ENCODE results near the gene NPHP4.

NPHP4 gene

DNA sequence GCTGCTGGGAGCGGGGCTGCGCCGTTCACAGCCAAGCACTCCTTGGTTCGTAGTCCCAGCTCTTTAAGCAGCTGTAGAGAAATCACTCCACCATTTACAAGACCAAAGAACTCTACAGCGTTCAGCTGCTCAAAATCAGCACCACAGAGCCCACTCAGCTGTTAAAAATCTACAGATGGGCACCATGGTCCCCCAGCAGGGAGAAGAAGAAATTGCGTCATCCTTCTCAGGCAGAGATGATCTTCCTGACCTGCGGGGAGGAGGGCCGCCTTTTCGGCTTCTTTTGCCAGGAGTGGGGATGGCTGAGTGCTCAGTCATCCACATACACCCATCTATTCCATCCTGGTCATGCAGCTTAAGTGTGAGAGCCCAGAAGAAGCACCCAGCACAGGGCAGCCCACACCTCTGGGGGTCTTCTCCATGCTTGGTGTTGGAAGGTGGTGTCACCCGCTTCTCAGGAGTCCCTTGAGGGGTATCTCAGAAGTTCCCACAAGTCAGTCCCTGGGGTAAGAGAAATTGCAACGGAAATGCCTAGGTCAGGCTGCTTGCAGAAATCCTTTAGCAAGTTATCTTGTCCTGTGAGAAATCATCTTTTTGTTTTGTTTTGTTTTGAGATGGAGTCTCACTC, 163.8 kb downstream of the NPHP4 start:
- DNase-seq (ENCODE audit: low spot score): no peak
- TF ChIP-seq, protein P1, sequence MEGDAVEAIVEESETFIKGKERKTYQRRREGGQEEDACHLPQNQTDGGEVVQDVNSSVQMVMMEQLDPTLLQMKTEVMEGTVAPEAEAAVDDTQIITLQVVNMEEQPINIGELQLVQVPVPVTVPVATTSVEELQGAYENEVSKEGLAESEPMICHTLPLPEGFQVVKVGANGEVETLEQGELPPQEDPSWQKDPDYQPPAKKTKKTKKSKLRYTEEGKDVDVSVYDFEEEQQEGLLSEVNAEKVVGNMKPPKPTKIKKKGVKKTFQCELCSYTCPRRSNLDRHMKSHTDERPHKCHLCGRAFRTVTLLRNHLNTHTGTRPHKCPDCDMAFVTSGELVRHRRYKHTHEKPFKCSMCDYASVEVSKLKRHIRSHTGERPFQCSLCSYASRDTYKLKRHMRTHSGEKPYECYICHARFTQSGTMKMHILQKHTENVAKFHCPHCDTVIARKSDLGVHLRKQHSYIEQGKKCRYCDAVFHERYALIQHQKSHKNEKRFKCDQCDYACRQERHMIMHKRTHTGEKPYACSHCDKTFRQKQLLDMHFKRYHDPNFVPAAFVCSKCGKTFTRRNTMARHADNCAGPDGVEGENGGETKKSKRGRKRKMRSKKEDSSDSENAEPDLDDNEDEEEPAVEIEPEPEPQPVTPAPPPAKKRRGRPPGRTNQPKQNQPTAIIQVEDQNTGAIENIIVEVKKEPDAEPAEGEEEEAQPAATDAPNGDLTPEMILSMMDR (conservative IDR thresholded peaks at IDR 0.05; ENCODE audit: low read depth): no peak
- ChIA-PET CTCF (no interaction called here), POLR2A (ENCODE audit: low non-redundant PET) (no interaction called here)
- no peak overlapping the region for H3K27ac ChIP-seq

DNA sequence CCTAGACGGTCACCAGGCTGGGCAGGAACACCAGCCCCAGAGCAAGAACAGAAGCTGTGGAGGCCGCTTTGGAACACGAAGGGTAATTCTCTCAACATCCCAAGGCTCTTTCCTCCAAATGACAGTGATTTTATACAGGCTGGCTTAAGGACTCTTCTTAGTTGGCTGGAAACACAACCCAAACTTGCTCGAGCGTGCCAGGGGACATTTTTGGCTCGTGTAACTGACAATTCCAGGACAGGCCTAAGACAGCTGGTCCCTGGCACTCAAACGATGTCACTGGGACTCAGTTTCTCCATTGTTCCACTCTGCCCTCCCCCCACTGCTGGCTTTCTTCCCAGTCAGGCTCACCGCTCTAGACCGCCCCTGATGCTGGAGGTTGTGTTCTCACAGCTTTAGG, 164.7 kb downstream of the NPHP4 start:
- no peak overlapping the region for H3K27ac ChIP-seq
- TF ChIP-seq, protein P1 (conservative IDR thresholded peaks at IDR 0.05; ENCODE audit: low read depth): no peak
- POLR2A ChIA-PET (ENCODE audit: low non-redundant PET): no interaction called here
- no peak for DNase-seq (ENCODE audit: low spot score)
- CTCF ChIA-PET: interaction anchor here (0.7 kb wide), 1 partner anchor 190 kb away, joined by 3 read pairs; no protein-coding TSS in a partner anchor

DNA sequence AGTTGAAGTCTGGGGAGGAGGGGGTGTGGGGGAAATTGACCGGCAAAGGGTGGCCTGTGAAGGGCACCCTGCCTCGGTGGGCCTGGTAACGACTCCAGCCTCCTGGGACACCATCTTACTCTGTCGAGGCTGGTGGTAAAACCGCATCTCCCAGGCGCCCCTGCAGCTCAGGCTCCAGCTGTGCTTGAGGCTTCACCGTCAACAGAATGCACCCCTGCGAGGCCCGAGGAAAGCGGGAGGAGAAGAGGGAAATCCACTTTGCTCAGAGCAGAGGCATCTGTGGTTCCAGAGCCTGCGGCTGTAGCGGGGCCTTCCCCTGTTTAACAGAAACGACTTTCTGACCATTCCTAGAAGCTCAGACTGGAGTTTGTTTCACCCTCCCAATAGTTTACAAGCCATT, 165.6 kb downstream of the NPHP4 start:
- no peak for DNase-seq (ENCODE audit: low spot score)
- TF ChIP-seq, protein P1 (conservative IDR thresholded peaks at IDR 0.05; ENCODE audit: low read depth): no peak
- ChIA-PET POLR2A (ENCODE audit: low non-redundant PET) (no interaction called here), CTCF (interaction anchor here (0.7 kb wide), 1 partner anchor 34 kb away, joined by 3 read pairs; no protein-coding TSS in a partner anchor)
- H3K27ac ChIP-seq: no peak overlapping the region

DNA sequence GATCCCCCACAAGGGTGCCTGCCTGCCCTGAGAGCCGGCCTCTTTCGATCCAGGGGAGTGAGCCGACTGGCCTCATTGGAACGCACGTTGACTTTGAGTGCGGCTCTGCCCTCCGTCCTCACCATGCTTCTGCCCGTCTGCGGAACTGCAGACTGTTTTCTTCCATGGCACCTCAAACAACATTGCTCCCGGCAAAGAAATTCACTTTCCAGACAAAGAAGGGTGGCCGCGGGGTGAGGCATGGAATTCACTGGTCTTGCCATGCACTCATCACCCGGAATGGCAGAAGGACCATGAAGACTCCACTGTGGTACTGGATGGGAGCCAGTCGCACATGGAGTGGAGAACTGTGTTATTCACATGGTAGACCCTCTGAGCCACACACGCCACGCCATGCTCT, 169.5 kb downstream of the NPHP4 start:
- no peak for DNase-seq (ENCODE audit: low spot score)
- ChIA-PET POLR2A (ENCODE audit: low non-redundant PET) (no interaction called here), CTCF (no interaction called here)
- TF ChIP-seq, protein P1 (conservative IDR thresholded peaks at IDR 0.05; ENCODE audit: low read depth): no peak
- no peak overlapping the region for H3K27ac ChIP-seq

DNA sequence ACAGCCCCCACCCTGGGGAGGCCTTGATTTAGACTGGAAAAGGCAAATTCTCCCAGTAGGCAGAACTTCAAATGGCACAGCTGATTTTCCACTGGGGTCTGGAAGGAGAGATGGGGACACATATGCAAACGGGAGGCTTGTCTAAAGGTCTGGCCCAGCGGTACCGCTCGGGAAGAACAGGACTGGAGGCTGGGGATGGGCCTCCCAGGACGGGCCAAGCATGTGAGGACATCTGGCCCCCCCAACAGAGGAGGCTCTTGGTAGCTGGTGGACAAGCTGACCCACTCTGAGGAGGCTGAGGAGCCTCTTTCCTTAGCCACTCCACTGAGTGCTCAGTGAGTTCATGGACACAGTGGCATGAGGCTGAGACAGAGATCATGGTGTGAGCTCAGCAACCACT, 170.0 kb downstream of the NPHP4 start:
- no peak for DNase-seq (ENCODE audit: low spot score)
- no peak overlapping the region for H3K27ac ChIP-seq
- ChIA-PET CTCF (no interaction called here), POLR2A (ENCODE audit: low non-redundant PET) (no interaction called here)
- TF ChIP-seq, protein P1 (conservative IDR thresholded peaks at IDR 0.05; ENCODE audit: low read depth): no peak

DNA sequence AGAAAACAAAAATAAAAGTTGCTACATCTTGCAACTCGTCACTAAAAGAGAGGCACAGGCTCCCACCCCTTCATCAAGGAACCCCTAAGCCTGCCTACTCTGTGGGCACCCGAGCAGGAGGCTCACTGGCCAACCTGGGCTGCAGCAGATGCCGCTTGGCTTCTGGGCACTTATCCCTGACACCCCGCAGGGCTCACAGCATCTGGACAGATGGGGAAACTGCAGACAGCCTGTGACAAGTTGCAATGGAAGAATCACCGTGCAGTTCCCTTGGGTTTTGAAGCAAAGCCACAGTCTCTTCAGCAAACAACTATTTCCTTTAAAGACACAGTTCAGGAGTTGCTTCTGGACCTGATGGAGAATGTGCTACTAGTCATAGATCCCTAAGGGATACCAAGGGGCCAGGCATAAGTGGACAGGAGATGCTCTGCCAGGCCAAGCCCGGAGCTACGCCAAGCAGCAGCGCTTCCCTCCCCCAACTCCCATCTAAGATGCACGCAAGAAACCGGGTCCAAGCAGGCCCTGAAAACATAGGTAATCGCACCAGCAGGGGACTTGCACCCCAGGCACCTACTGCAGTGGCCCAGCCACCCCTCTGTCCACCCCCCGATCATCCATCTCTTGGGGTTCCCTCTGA, 170.6 kb downstream of the NPHP4 start:
- DNase-seq (ENCODE audit: low spot score): no peak
- H3K27ac ChIP-seq: no peak overlapping the region
- ChIA-PET CTCF (no interaction called here), POLR2A (ENCODE audit: low non-redundant PET) (no interaction called here)
- TF ChIP-seq, protein P1 (conservative IDR thresholded peaks at IDR 0.05; ENCODE audit: low read depth): no peak

Measured in RWPE1 (cell line).